Progenitor cell of endocrine pancreas (in vitro differentiated cells): ENCODE data around the gene C5orf47. TPM values are rescaled to one million over a fixed set of nuclear protein-coding genes. Genes with fewer than 3 reads are reported as not detected.
"Not testable (repeated sequence)": the region's sequence is repeated elsewhere in the genome, so short reads cannot be mapped to it uniquely, and the experiment has no call there.

Source experiments
- DNase-seq: peaks from one replicate; pipeline ENCODE4 v3.0.0; 2021; ENCODE audit warnings: low spot score; ENCODE audit not compliant: unreplicated experiment
- H3K27ac Mint-ChIP-seq: 2 replicates; pipeline ENCODE4 v1.8.0; 2021; ENCODE audit warnings: mild to moderate bottlenecking, moderate library complexity, mixed read lengths
- H3K27me3 Mint-ChIP-seq: 2 replicates; pipeline ENCODE4 v1.8.0; 2021; ENCODE audit warnings: mixed read lengths
- H3K36me3 Mint-ChIP-seq: 2 replicates; pipeline ENCODE4 v1.8.0; 2022; ENCODE audit warnings: mixed read lengths; ENCODE audit not compliant: insufficient read depth
- H3K4me1 Mint-ChIP-seq: 2 replicates; pipeline ENCODE4 v1.8.0; 2021; ENCODE audit warnings: low read depth, mixed read lengths
- H3K4me3 Mint-ChIP-seq: 2 replicates; pipeline ENCODE4 v1.8.0; 2021; ENCODE audit warnings: low read depth, mild to moderate bottlenecking, moderate library complexity, mixed read lengths
- H3K9me3 Mint-ChIP-seq: 2 replicates; pipeline ENCODE4 v1.8.0; 2021; ENCODE audit warnings: low read depth, mixed read lengths
- total RNA-seq: library from RNA; stranded (reverse); gene quantifications from 2 replicates; pipeline ENCODE4 v1.2.1, GENCODE V29; 2021
- TF ChIP-seq, protein P1 (sequence below): fragments of 200-600 bp; sonication (generic); IDR thresholded peaks from one replicate; pipeline ENCODE4 v1.5.0; 2021; ENCODE audit warnings: antibody characterized with exemption, mild to moderate bottlenecking; ENCODE audit not compliant: unreplicated experiment

C5orf47 gene
- total RNA-seq, 1 donor from 2014 or later, result not detected

DNA sequence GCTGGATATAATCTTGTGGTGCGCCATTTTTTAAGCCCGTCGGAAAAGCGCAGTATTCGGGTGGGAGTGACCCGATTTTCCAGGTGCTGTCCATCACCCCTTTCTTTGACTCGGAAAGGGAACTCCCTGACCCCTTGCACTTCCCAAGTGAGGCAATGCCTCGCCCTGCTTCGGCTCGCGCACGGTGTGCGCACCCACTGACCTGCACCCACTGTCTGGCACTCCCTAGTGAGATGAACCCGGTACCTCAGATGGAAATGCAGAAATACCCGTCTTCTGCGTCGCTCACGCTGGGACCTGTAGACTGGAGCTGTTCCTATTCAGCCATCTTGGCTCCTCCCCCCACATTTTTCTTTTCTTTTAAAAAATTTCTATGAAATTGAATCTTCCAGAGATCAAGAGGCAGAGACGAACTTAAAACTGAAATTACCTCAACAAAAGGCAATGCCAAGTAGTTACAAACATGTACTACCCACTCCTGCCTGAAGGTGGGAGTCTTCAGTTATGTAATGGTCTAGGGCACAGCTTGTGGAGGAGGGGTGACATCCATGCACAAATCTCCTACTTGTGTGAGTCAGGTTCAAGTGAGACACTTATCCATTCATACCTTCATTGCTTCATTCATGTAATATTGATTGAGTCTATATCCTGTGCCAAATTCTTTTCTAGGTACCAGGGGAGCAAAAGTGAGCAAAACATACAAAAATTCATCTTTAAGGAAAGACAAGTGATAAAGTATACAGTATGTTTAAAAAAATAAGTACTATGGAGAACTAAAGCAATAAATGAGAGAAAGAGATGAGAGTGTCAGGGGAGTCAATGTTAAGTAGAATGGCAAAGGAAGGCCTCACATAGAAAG lies 31.3 kb downstream of the C5orf47 start:
- H3K4me3 Mint-ChIP-seq, result peak overlapping the region; percentile 68
- not testable (repeated sequence) for DNase-seq, H3K27me3 Mint-ChIP-seq, H3K9me3 Mint-ChIP-seq, H3K36me3 Mint-ChIP-seq, H3K4me1 Mint-ChIP-seq
- peak overlapping the region; percentile 60 for H3K27ac Mint-ChIP-seq
- TF ChIP-seq, protein P1, sequence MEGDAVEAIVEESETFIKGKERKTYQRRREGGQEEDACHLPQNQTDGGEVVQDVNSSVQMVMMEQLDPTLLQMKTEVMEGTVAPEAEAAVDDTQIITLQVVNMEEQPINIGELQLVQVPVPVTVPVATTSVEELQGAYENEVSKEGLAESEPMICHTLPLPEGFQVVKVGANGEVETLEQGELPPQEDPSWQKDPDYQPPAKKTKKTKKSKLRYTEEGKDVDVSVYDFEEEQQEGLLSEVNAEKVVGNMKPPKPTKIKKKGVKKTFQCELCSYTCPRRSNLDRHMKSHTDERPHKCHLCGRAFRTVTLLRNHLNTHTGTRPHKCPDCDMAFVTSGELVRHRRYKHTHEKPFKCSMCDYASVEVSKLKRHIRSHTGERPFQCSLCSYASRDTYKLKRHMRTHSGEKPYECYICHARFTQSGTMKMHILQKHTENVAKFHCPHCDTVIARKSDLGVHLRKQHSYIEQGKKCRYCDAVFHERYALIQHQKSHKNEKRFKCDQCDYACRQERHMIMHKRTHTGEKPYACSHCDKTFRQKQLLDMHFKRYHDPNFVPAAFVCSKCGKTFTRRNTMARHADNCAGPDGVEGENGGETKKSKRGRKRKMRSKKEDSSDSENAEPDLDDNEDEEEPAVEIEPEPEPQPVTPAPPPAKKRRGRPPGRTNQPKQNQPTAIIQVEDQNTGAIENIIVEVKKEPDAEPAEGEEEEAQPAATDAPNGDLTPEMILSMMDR, result peak; percentile 56

DNA sequence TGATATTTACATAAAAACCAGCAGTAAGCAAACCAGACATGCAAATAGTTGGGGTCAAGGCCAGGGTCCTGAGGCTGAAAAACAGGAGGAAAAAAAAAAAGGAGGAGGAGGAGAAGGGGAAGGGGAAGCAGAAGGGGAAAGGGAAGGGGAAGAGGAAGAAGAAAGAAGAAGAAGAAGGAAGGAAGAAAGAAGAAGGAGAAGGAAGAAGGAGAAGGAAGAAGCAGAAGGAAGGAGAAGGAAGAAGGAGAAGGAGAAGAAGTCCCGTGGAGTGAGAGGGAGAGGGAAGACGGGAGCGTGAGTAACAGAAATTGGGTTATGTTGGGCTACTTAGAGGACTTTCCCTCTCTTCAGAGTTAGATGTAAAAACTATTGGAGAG lies 31.9 kb downstream of the C5orf47 start:
- Mint-ChIP-seq H3K36me3 (no peaks in the 10 kb centered on the region), H3K27ac (no peak overlapping the region), H3K4me3 (no peak overlapping the region), H3K27me3 (peaks cover 5% of the 10 kb centered on the region), H3K9me3 (peaks cover 6% of the 10 kb centered on the region), H3K4me1 (no peaks in the 10 kb centered on the region)
- no peak for DNase-seq
- TF ChIP-seq, protein P1, result no peak

DNA sequence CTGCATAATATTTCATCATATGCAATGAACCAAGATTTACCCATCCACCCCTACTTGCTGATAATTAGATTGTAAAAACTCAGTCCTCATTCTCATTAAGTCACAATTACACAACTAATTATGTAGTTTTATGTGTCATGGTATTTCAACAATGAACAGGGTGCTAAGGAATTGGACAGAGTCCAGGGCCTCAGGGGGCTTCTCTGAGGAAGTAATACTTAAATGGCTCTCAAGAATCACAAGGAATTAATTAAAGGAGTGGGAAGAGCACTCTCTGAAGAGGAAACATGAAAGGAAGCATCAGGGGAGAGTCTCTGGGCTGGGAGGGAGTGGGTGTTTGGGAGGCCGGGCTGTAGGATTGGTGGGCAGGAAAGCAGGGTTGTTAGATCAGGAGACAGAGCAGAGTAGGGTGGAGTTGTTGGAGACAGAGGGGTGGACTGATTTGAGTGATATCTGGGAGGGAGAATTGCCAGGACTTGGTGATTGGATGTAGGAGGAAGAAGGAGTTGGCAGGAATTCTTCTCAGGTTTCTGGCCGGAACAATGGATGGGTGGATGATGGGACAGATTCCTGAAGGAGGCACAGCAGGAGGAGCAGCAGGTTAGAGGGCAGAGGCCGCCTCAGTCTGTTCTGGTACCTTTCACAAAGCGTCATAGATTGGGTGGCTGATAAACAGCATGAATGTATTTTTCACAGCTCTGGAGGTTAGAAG lies 33.6 kb downstream of the C5orf47 start:
- TF ChIP-seq, protein P1, result no peak
- H3K27me3 Mint-ChIP-seq, result peaks cover 11% of the 10 kb centered on the region
- H3K36me3 Mint-ChIP-seq, result no peaks in the 10 kb centered on the region
- H3K4me3 Mint-ChIP-seq, result no peak overlapping the region
- peaks cover 6% of the 10 kb centered on the region for H3K9me3 Mint-ChIP-seq
- H3K27ac Mint-ChIP-seq, result no peak overlapping the region
- no peaks in the 10 kb centered on the region for H3K4me1 Mint-ChIP-seq
- DNase-seq, result no peak

DNA sequence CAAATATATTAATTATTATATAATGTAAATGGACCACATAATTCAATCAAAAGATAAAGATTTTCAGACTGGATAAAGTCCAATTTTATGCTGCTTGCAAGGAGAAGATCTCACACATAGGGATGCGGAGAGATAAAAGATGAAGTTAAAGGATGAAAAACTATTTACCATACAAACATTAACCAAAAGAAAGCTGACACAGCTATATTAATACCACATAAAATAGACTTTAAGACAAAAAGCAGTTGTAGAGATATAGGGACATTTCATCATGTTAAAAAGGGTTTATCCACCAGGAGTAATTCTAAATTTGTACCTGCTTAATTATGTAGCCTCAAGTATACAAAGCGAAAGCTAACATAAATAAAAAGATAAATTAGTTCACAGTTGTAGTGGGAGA lies 41.3 kb downstream of the C5orf47 start:
- TF ChIP-seq, protein P1, result no peak
- no peak for DNase-seq
- peaks cover 3% of the 10 kb centered on the region for H3K36me3 Mint-ChIP-seq
- H3K4me3 Mint-ChIP-seq, result no peak overlapping the region
- no peak overlapping the region for H3K27ac Mint-ChIP-seq
- peaks cover 18% of the 10 kb centered on the region for H3K9me3 Mint-ChIP-seq
- H3K4me1 Mint-ChIP-seq, result peaks cover 14% of the 10 kb centered on the region
- H3K27me3 Mint-ChIP-seq, result peaks cover 10% of the 10 kb centered on the region

DNA sequence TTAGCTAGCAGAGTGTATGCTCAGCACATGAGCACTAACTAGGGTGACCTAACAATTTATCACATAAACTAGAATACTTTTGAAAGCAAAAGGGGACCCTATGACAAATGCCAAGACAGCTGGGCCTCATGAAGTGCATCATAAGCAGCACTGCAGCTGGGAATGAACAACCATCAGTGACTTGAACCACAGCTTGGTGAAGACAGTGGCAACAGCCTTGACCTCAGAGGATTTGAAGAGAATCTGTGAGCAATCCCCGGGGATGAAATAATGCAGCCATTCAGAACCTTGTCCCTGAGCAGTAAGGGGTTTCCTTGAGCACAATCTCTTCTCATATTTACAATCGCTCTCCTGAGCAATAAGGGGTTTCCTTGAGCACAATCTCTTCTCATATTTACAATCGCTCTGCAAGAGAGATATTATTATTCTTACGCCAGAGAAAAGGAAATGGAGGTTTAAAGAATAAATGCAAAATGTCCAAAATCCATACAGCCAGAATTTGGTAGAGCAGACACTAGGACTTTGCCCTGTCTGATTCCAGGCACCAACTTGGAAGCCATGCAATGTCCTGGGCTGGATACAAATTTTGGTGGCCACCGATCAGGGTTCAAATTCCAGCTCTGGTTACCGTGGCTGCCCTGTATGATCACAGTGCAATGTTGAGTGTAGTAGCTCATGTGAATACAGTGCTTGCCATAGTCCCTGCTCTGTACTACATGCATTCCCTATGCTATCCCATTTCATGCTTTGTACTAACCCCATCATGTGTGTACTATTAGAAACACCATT lies 55.7 kb downstream of the C5orf47 start:
- TF ChIP-seq, protein P1, result no peak
- H3K36me3 Mint-ChIP-seq, result no peaks in the 10 kb centered on the region
- no peak overlapping the region for H3K27ac Mint-ChIP-seq
- no peaks in the 10 kb centered on the region for H3K9me3 Mint-ChIP-seq
- no peak for DNase-seq
- peaks cover 28% of the 10 kb centered on the region for H3K27me3 Mint-ChIP-seq
- H3K4me3 Mint-ChIP-seq, result no peak overlapping the region
- no peaks in the 10 kb centered on the region for H3K4me1 Mint-ChIP-seq
